ENCODE measurements around the gene ZNF829.
A peak's percentile ranks its signal among the peaks of the same experiment; 100 is the strongest.

Gene ZNF829

GRCh38 chr19:36915992-36916830, at the start of gene ZNF829, which contains the start of gene ZNF568:
ZNF829 (minus strand) TSS chr19:36916291; CDS start chr19:36915167, 1,124 bp downstream.
ZNF568 (plus strand) TSS chr19:36916332; CDS start chr19:36922771, 6,439 bp downstream.
- peak; percentile 43 for DNase-seq (ENCODE audit: low spot score)

DNA sequence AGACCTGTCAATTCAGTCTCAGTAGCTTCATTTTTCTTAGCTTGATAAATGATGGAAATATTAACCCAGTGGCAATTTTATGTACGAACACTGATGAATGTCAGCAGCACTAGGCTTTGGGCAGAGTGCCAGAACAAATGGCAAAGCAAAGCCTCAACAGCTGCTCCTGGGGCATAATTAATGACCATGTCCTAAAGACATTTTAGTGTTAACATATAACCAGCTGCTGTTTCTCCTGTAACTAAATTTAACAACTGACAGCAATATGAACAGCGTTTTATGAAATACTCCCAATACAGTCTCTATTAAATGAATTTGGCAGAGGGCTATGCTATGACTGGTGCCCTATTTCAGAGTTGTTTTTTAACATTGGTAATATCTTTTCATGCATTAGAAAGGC, 47.2 kb upstream of the ZNF829 start:
- no peak for DNase-seq (ENCODE audit: low spot score)

DNA sequence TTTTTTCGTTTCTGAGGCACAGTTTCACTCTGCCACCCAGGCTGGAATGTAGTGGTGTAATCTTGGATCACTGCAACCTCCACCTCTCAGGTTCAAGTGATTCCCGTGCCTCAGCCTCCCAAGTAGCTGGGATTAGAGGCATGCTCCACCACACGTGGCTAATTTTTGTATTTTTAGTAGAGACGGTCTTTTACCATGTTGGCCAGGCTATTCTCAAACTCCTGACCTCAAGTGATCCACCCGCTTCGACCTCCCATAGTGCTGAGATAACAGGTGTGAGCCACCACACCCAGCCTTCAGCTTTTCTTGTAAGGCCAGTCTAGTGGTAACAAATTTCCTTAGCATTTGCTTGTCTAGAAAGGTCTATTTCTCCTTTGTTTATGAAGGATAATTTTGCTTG, 46.3 kb upstream of the ZNF829 start:
- no peak for DNase-seq (ENCODE audit: low spot score)

DNA sequence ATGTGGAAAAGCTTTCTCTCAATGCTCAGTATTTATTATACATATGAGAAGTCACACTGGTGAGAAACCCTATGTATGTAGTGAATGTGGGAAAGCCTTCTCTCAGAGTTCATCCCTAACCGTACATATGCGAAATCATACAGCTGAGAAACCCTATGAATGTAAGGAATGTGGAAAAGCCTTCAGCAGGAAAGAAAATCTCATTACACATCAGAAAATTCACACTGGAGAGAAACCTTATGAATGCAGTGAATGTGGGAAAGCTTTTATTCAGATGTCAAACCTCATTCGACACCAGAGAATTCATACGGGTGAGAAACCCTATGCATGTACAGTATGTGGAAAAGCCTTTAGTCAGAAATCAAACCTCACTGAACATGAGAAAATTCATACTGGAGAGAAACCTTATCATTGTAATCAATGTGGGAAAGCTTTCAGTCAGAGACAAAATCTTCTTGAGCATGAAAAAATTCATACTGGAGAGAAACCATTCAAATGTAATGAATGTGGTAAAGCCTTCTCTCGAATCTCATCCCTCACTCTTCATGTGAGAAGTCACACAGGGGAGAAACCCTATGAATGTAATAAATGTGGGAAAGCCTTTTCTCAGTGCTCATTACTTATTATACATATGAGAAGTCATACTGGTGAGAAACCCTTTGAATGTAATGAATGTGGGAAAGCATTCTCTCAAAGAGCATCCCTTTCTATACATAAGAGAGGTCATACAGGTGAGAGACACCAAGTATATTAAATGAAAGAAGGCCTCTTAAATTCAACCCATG, 34.4 kb upstream of the ZNF829 start:
- no peak for DNase-seq (ENCODE audit: low spot score)

- DNase-seq (ENCODE audit: low spot score), result no peak
These were observed 23.1 kb upstream of the ZNF829 start for GRCh38 chr19:36939153-36939552.

DNA sequence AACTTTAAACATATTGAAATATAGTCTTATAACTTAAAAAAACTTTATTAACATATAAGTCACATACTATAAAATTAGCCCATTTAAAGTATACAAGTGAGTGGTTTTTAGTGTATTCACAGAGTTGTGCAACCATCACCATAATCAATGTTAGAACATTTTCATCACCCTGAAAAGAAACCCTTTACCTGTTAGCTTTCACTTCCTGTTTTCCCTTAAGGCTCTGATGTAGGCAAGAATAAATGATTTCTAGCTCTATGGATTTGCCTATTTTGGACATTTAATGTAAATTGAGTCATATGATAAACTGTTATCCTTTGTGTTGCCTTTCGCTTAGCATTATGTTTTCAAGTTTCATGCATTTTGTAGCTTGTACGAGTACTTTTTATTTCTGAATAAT, 15.6 kb upstream of the ZNF829 start:
- DNase-seq (ENCODE audit: low spot score), result no peak

DNA sequence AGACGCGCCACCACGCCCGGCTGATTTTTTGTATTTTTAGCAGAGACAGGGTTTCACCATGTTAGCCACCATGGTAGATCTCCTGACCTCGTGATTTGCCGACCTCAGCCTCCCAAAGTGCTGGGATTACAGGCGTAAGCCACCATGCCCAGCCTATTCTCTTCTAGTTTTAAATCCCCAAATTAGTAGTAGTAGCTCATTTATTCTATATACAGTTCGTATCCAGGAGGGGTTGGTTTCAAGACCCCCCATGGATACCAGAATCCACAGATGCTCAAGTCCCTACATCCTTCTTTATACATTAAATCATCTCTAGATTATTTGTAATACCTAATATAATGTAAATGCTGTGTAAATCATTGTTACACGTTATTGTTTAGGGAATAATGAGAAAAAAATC, 2.0 kb upstream of the ZNF829 start:
- no peak for DNase-seq (ENCODE audit: low spot score)

- no peak for DNase-seq (ENCODE audit: low spot score)
These were observed 900 bp upstream of the ZNF829 start for GRCh38 chr19:36916991-36917390.

DNA sequence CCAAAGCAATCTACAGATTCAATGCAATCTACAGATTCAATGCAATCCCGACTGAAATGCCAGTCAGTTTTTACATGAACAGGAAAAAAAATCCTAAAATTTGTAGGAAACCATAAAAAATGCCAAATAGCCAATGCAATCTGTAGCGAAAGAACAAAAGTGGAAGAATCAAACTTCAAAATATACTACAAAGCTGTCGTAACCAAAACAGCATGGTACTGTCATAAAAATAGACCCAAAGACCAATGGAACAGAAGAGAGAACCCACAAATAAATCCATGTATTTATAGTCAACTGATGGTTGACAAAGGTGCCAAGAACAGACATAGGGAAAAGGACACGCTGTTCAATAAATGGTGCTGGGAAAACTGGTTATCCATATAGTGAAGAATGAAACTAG, 17.7 kb downstream of the ZNF829 start:
- no peak for DNase-seq (ENCODE audit: low spot score)

DNA sequence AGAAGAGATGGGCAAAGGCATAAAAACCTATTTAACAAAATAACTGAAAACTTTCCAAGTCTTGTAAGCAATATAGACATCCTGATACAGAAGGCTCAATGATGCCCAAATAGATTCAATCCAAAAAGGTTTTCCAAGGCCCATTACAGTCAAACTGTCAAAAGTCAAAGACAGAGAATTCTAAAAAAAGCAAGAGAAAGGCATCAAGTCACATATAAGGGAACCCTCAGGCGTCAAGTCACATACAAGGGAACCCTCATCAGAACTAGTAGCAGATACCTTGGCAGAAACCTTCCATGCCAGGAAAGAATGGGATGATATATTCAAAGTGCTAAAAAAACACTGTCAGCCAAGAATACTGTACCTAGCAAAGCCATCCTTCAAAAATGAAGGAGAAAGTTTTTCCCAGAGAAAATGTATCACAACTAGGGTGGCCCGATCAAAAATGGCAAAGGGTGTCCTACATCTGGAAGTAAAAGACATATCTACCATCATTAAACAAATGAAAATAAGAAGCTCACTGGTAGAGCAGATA, 21.2 kb downstream of the ZNF829 start:
- DNase-seq (ENCODE audit: low spot score), result no peak

- no peak for DNase-seq (ENCODE audit: low spot score)
These were observed 24.2 kb downstream of the ZNF829 start for GRCh38 chr19:36891768-36892357.

DNA sequence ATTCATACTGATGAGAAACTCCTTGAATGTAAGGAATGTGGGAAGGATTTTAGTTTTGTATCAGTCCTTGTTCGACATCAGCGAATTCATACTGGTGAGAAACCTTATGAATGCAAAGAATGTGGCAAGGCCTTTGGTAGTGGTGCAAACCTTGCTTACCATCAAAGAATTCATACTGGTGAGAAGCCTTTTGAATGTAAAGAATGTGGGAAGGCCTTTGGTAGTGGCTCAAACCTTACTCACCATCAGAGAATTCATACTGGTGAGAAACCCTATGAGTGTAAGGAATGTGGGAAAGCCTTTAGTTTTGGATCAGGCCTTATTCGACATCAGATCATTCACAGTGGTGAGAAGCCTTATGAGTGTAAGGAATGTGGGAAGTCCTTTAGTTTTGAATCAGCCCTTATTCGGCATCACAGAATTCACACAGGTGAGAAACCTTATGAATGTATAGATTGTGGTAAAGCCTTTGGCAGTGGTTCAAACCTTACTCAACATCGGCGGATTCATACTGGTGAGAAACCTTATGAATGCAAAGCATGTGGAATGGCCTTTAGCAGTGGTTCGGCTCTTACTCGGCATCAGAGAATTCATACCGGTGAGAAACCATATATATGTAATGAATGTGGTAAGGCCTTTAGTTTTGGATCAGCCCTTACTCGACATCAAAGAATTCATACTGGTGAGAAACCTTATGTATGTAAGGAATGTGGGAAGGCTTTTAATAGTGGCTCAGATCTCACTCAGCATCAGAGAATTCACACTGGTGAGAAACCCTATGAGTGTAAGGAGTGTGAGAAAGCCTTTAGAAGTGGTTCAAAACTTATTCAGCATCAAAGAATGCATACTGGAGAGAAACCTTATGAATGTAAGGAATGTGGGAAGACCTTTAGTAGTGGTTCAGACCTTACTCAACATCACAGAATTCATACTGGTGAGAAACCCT, 38.8 kb downstream of the ZNF829 start:
- DNase-seq (ENCODE audit: low spot score), result no peak

GRCh38 chr19:36851898-36852297, 64.2 kb downstream of the ZNF829 start:
- DNase-seq (ENCODE audit: low spot score), result no peak

- DNase-seq (ENCODE audit: low spot score), result peak; percentile 62
These were observed 65.3 kb downstream of the ZNF829 start, which contains the start of gene ZNF345 for GRCh38 chr19:36850559-36851442. ZNF345 (plus strand) TSS chr19:36850876; CDS start chr19:36876831, 25,955 bp downstream.

DNA sequence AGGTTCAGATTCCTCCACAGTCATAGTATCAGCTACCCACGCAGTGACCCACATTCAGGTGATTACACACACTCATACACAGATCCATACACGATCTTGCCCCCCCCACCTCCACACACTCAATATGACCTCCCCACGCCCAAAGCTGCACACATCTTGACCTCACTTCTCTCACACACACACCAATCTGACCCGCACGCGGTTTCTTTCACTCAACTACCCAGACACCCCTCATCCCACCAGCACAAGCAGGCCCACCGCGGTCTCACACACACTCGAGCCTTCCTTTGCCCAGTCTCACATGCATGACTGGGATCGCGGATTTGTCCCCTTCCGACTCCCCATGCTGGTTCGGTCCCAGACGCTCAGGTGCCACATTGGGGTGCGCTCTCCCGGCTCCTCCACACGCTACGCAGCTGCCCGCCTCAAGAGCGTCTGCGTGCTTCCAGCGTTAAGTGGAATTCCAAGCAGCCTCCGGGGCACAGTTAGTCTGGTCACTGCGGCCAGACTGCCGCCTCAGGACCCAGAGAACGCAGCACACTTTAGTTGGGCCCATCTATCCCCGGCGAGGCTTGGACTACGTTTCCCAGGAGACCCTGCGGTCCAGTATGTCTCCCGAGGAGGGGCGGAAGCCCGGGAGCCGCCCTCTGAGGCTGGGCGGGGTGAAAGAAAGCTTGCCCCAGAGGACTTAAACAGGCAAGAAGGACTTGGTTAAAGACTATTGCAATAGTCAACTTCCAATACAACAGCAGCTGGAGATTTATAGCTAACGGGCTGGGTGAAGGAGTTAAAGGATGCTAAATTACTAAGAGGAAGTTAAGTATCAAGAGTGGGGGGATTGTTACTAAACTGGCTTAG, 66.2 kb downstream of the ZNF829 start:
- DNase-seq (ENCODE audit: low spot score), result peak; percentile 76

- DNase-seq (ENCODE audit: low spot score), result no peak
These were observed 68.1 kb downstream of the ZNF829 start for GRCh38 chr19:36847968-36848367.

DNA sequence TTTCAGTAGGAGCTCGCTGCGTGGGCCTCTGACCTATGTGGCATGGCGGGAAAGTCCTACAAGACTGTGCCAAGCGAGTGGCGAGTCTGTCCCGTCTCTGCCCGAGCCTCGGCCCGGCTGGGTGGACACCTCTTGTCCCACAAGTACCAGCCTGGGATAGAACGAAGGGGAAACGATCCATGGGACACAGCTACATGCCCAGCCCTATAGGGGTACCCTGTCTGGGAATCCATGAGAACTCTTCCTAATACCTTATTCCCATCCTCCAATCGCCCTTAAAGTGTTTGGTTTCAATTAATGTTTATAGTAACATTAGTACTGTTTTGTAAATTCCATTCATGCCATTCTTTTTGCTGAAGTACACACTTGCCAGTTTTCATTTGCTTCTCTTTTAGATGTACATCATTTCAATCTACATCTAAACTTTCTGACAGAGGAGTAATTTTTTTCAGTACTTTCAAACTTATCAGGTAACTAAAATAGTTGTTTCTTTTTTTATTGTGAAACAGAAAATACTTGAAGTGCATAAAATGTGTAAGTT, 77.2 kb downstream of the ZNF829 start:
- no peak for DNase-seq (ENCODE audit: low spot score)
